GM12878 (cell line): Measurements from ENCODE around the gene CACNA1D. TPM values are rescaled to one million over a fixed set of nuclear protein-coding genes. Genes with fewer than 3 reads are reported as not detected.

ENCODE experiments used
- ATAC-seq: fragments of 200-7000 bp; cut with Tn5 transposase; 3 replicates; pipeline ENCODE4 v1.9.1; 2020; ENCODE audit warnings: mild to moderate bottlenecking, moderate library complexity
- BruUV-seq: library from RNA; stranded (reverse); fragments of 400-500 nt; replicated peaks from 2 replicates; lab custom pipeline; 2021; lab: Mats Ljungman, UMichigan
- CTCF ChIA-PET: fragments of 300-600 bp; sonication (Branson Sonifier 250); formaldehyde crosslinking; extraction: SDS; loops from one replicate; lab custom pipeline; 2021; ENCODE audit warnings: inconsistent platforms; lab: Yijun Ruan, JAX
- POLR2A ChIA-PET: fragments of 350-600 bp; formaldehyde crosslinking; extraction: SDS; loops from one replicate; lab custom pipeline; 2021; ENCODE audit warnings: inconsistent platforms; lab: Charles Lee
- RAD21 ChIA-PET: fragments of 300-600 bp; sonication (Branson Sonifier 250); formaldehyde crosslinking; loops from one replicate; lab custom pipeline; 2023; ENCODE audit warnings: antibody characterized with exemption; ENCODE audit not compliant: unreplicated experiment; lab: Charles Lee
- SMC1A ChIA-PET: fragments of 300-600 bp; sonication (Branson Sonifier 250); formaldehyde crosslinking; loops from one replicate; lab custom pipeline; 2023; ENCODE audit not compliant: unreplicated experiment, uncharacterized antibody; lab: Charles Lee
- DNase-seq: peaks from one replicate; pipeline ENCODE4 v3.0.0-alpha.2; 2011; ENCODE audit warnings: low read depth, low spot score
- FAIRE-seq: peaks from 3 replicates; lab custom pipeline; 2011; peaks lifted over from hg19 to GRCh38; lab: Jason Lieb, UNC
- H2AFZ ChIP-seq: 2 replicates; pipeline ENCODE4 v1.6.0; 2011; ENCODE audit warnings: low read depth, low read length, control low read depth; ENCODE audit not compliant: control insufficient read depth
- H3K27ac ChIP-seq: 2 replicates; pipeline ENCODE4 v1.5.1; 2011; ENCODE audit warnings: control low read depth; ENCODE audit not compliant: control insufficient read depth, insufficient read depth
- H3K27me3 ChIP-seq, 2 experiments: replicated peaks in 1 of 2; 2 replicates each; pipeline versions ENCODE4 v1.6.0 to v1.6.1; 2011; ENCODE audit warnings: low read length in 1 of 2; ENCODE audit not compliant: control insufficient read depth in 2 of 2, insufficient read depth in 2 of 2
- H3K36me3 ChIP-seq, 2 experiments: 2 replicates each; pipeline ENCODE4 v1.5.1; 2011; ENCODE audit warnings: low read length in 1 of 2; ENCODE audit not compliant: control insufficient read depth in 2 of 2, insufficient read depth in 2 of 2
- H3K4me1 ChIP-seq: 2 replicates; pipeline ENCODE4 v1.6.1; 2011; ENCODE audit warnings: mild to moderate bottlenecking, low read length, moderate library complexity, mixed read lengths; ENCODE audit not compliant: control insufficient read depth, insufficient read depth
- H3K4me2 ChIP-seq: 2 replicates; pipeline ENCODE4 v1.6.0; 2011; ENCODE audit warnings: control low read depth; ENCODE audit not compliant: control insufficient read depth, insufficient read depth
- H3K4me3 ChIP-seq: fragments of 200-600 bp; sonication (generic); 2 replicates; pipeline ENCODE4 v1.5.1; 2016
- H3K79me2 ChIP-seq: 2 replicates; pipeline ENCODE4 v1.6.0; 2011; ENCODE audit warnings: low read length; ENCODE audit not compliant: control insufficient read depth, insufficient read depth
- H3K9ac ChIP-seq: 2 replicates; pipeline ENCODE4 v1.8.0; 2011; ENCODE audit warnings: low read length, control low read depth, mixed read lengths; ENCODE audit not compliant: control insufficient read depth, insufficient read depth
- H3K9me3 ChIP-seq: replicated peaks from 3 replicates; pipeline ENCODE4 v1.5.1; 2011; ENCODE audit warnings: mild to moderate bottlenecking, low read length; ENCODE audit not compliant: control insufficient read depth, insufficient read depth
- H4K20me1 ChIP-seq: 2 replicates; pipeline ENCODE4 v1.6.0; 2011; ENCODE audit not compliant: control insufficient read depth, insufficient read depth
- CEBPB ChIP-seq, 2 experiments: fragments of 150-350 bp in 1 of 2; IDR thresholded peaks; 2 replicates each; pipeline ENCODE4 v1.6.1; 2012 to 2014; ENCODE audit warnings: low read depth in 2 of 2, low read length in 2 of 2, borderline replicate concordance in 1 of 2, inconsistent platforms in 1 of 2
- EGR1 ChIP-seq, 2 experiments: IDR thresholded peaks; 1 replicate in 1 of 2; 2 replicates in 1 of 2; pipeline ENCODE4 v1.6.1; 2011 to 2012; ENCODE audit warnings: low read depth in 2 of 2, low read length in 2 of 2, borderline replicate concordance in 1 of 2, mild to moderate bottlenecking in 1 of 2, moderate library complexity in 1 of 2
- HDGF ChIP-seq: fragments of 450-650 bp; IDR thresholded peaks from 2 replicates; pipeline ENCODE4 v1.6.1; 2016; ENCODE audit warnings: antibody characterized with exemption
- IKZF2 ChIP-seq, 2 experiments: fragments of 450-650 bp; IDR thresholded peaks; 2 replicates each; pipeline ENCODE4 v1.6.1; 2017; ENCODE audit warnings: mild to moderate bottlenecking in 2 of 2, moderate library complexity in 2 of 2
- TCF3 ChIP-seq: IDR thresholded peaks from 2 replicates; pipeline ENCODE4 v1.6.1; 2012; ENCODE audit warnings: low read depth, mild to moderate bottlenecking, low read length, borderline replicate concordance; ENCODE audit not compliant: insufficient read depth
- WGBS: methylation state at CpG from one replicate; pipeline ENCODE4 v1.1.6; 2016; ENCODE audit warnings: low lambda C conversion rate; ENCODE audit not compliant: insufficient replicate concordance, insufficient coverage; ENCODE audit errors: missing lambda C conversion rate; 5-methylcytosine and 5-hydroxymethylcytosine counted together
- in situ Hi-C: fragments of 300-500 bp; cut with MboI; formaldehyde crosslinking; loops from 9 replicates; pipeline ENCODE4 v1.14.3; 2018; ENCODE audit warnings: mixed read lengths
- intact Hi-C: fragments of 100-400 bp; cut with micrococcal nuclease; formaldehyde crosslinking; loops from one replicate; pipeline ENCODE4 v1.14.2; 2022; ENCODE audit not compliant: unreplicated experiment
- polyA plus RNA-seq, 11 experiments: library from polyadenylated mRNA; depleted of rRNA in 4 of 11; unstranded in 6 of 11; stranded (reverse) in 5 of 11; fragments of >200 nt; fragmentation: Nextera tagmentation in 4 of 11; fragmentation: Illumina TruSeq in 1 of 11; extraction: Ambion mirVana in 4 of 11; extraction: Trizol in 1 of 11; gene quantifications; 1 replicate in 1 of 11; 2 replicates in 10 of 11; pipeline versions ENCODE4 v1.2.1 to v1.2.3, GENCODE V29; 2011 to 2016; ENCODE audit warnings: inconsistent platforms in 2 of 11, missing spikeins in 2 of 11, low read depth in 1 of 11
- total RNA-seq, 4 experiments: library from RNA; depleted of rRNA in 3 of 4; stranded (reverse); fragments of >200 nt in 3 of 4; fragmentation: Illumina TruSeq in 1 of 4; extraction: Trizol in 1 of 4; gene quantifications; 2 replicates each; pipeline versions ENCODE4 v1.2.1 to v1.2.3, GENCODE V29; 2013 to 2021
- TF ChIP-seq, protein P1 (sequence below): fragments of 450-650 bp; conservative IDR thresholded peaks from 2 replicates; pipeline ENCODE4 v1.6.1; 2017; ENCODE audit warnings: mild to moderate bottlenecking, moderate library complexity
- TF ChIP-seq, protein P2 (sequence below): fragments of 150-350 bp; IDR thresholded peaks from 2 replicates; pipeline ENCODE4 v1.6.1; 2014; ENCODE audit warnings: mild to moderate bottlenecking, low read depth, low read length

The CACNA1D gene
- total and polyA plus RNA-seq, 10 of the 15 experiments (the other 5 are each of a cell fraction or from before 2014, with no cell fraction given) = 0.21 to 24.4 (median 1.6) TPM

DNA sequence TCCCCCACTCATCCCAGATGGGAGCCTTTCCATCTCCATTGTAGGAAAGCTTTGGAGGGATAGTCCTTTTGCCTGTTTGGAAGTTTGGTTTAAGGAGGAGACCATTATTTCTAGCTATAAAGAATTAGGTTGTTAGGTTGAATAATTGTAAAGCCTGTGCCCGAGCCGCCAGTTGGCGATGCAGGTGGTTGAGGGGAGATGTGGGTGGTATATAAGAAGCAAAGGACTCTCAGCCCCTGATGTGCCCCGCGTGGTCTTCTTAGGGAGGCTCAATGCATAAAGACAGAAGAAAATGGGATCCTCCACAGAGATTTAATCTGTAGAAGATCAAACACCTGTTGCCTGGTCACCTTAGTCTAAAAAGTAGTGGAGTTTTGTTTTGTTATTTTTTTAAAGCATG lies 296.1 kb downstream of the CACNA1D start:
- intact Hi-C loops = no loop called here
- DNase-seq (no peak), ATAC-seq (no peak)
- H3K4me1 ChIP-seq = no peaks in the 10 kb centered on the region
- H2AFZ ChIP-seq = no peak overlapping the region
- no peaks in the 10 kb centered on the region for H3K36me3 ChIP-seq
- TF ChIP-seq, protein P1, sequence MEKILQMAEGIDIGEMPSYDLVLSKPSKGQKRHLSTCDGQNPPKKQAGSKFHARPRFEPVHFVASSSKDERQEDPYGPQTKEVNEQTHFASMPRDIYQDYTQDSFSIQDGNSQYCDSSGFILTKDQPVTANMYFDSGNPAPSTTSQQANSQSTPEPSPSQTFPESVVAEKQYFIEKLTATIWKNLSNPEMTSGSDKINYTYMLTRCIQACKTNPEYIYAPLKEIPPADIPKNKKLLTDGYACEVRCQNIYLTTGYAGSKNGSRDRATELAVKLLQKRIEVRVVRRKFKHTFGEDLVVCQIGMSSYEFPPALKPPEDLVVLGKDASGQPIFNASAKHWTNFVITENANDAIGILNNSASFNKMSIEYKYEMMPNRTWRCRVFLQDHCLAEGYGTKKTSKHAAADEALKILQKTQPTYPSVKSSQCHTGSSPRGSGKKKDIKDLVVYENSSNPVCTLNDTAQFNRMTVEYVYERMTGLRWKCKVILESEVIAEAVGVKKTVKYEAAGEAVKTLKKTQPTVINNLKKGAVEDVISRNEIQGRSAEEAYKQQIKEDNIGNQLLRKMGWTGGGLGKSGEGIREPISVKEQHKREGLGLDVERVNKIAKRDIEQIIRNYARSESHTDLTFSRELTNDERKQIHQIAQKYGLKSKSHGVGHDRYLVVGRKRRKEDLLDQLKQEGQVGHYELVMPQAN = no peak
- TF ChIP-seq, protein P2, sequence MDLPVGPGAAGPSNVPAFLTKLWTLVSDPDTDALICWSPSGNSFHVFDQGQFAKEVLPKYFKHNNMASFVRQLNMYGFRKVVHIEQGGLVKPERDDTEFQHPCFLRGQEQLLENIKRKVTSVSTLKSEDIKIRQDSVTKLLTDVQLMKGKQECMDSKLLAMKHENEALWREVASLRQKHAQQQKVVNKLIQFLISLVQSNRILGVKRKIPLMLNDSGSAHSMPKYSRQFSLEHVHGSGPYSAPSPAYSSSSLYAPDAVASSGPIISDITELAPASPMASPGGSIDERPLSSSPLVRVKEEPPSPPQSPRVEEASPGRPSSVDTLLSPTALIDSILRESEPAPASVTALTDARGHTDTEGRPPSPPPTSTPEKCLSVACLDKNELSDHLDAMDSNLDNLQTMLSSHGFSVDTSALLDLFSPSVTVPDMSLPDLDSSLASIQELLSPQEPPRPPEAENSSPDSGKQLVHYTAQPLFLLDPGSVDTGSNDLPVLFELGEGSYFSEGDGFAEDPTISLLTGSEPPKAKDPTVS = no peak
- TF ChIP-seq HDGF (no peak), CEBPB (IDR thresholded peaks at IDR 0.05; ENCODE audit: borderline replicate concordance in 1 of 2, low read depth in 2 of 2, low read length in 2 of 2) (no peak), EGR1 (IDR thresholded peaks at IDR 0.05; ENCODE audit: borderline replicate concordance in 1 of 2, low read depth in 2 of 2, low read length in 2 of 2) (no peak), TCF3 (no peak), IKZF2 (IDR thresholded peaks at IDR 0.05) (no peak)
- TF ChIP-seq, all 136 proteins: peak for 0
- WGBS = 87% methylated on average over 5 of the region's 5 CpGs
- RAD21 ChIA-PET = no interaction called here
- SMC1A ChIA-PET = no interaction called here
- H3K9ac ChIP-seq = no peak overlapping the region
- H3K27me3 ChIP-seq = no peaks in the 10 kb centered on the region
- H3K27ac ChIP-seq = no peak overlapping the region
- FAIRE-seq = no peak
- no TSS peak for BruUV-seq
- H4K20me1 ChIP-seq = no peaks in the 10 kb centered on the region
- H3K4me2 ChIP-seq = no peak overlapping the region
- no peaks in the 10 kb centered on the region for H3K79me2 ChIP-seq
- POLR2A ChIA-PET = interaction anchor here (0.7 kb wide), 1 partner anchor 67 kb away, joined by 3 read pairs; no protein-coding TSS in a partner anchor
- in situ Hi-C loops = no loop called here
- CTCF ChIA-PET = interaction anchor here (1.0 kb wide), 1 partner anchor 15 kb away, joined by 3 read pairs; no protein-coding TSS in a partner anchor
- H3K4me3 ChIP-seq = no peak overlapping the region
- H3K9me3 ChIP-seq = no peaks in the 10 kb centered on the region
